SK-N-MC (cell line): ENCODE data around the gene ATE1.

ENCODE experiments used
- FOXP2 ChIP-seq: optimal IDR thresholded peaks from 2 replicates; pipeline ENCODE3; 2011; ENCODE audit warnings: mild to moderate bottlenecking, moderate library complexity; ENCODE audit not compliant: insufficient read depth; ENCODE audit errors: extremely low read length, control extremely low read depth
- POLR2AphosphoS5 ChIP-seq: IDR thresholded peaks from 2 replicates; pipeline ENCODE4 v1.6.1; 2012; ENCODE audit warnings: mild to moderate bottlenecking, low read depth, low read length, borderline replicate concordance

- TF ChIP-seq FOXP2 (no peak), POLR2AphosphoS5 (no peak)
These were observed 188.7 kb downstream of the ATE1 start for GRCh38 chr10:121739114-121739513.
